Activated CD8-positive, alpha-beta memory T cell treated with anti-CD3 and anti-CD28 coated beads for 24 hours (primary cell): ENCODE data around the gene APOBEC3F.
"Not testable (repeated sequence)": the region's sequence is repeated elsewhere in the genome, so short reads cannot be mapped to it uniquely, and the experiment has no call there.

Experiments
- DNase-seq: peaks from one replicate; pipeline ENCODE4 v3.0.0-alpha.2; 2020

The APOBEC3F gene

DNA sequence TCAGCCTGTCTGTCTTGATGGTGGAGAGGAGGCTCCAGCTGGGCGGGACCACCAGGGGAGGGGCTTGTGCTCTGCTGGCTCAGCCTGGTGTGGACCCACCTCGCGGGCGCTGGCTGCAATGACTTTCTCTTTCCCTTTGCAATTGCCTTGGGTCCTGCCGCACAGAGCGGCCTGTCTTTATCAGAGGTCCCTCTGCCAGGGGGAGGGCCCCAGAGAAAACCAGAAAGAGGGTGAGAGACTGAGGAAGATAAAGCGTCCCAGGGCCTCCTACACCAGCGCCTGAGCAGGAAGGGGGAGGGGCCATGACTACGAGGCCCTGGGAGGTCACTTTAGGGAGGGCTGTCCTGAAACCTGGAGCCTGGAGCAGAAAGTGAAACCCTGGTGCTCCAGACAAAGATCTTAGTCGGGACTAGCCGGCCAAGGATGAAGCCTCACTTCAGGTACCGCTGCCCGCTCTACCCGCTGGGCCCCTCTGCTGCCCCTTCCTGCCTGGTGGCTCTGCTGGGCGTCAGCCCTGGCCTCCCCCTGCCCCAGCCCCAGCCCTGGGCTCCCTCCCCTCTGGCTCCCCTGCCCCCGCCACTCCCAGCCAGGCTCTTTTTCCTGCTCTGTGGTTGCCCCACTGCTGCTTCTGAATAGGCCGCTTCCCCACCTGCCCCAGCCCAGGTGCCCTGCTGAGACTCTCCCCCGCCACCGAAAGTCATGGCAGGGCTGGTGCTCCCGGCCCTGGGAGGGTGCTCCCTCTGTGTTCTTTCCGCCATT, at the start of gene APOBEC3F:
TSS of gene APOBEC3F (plus strand) at position 327 of the 759 bp plus-strand sequence. CDS start at position 424, 97 bp downstream.
- peak; percentile 84 for DNase-seq

DNA sequence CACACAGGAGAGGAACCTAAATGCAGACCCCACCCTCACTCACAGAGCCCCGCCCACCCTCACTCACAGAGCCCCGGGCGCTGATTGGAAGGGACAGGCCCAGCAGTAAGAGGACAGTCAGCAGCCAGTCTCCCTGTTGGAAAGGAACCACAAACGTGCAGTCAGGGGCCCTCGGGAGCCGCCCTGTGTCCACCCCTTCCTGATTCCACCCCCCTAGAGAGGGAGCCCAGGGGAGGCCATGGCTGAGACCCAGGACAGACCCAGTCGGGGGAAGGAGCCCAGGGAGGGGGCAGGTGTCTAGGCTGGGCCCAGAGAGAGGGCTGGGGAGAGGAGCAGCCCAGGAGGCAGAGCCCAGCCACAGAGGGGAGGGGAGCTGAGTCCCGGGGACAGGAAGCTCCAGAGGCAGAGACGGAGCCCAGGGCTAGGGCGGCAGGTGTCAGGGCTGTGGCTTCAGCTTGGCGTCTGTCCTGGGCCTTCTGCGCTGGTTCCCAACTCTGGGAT, 47.7 kb upstream of the APOBEC3F start:
- not testable (repeated sequence) for DNase-seq

DNA sequence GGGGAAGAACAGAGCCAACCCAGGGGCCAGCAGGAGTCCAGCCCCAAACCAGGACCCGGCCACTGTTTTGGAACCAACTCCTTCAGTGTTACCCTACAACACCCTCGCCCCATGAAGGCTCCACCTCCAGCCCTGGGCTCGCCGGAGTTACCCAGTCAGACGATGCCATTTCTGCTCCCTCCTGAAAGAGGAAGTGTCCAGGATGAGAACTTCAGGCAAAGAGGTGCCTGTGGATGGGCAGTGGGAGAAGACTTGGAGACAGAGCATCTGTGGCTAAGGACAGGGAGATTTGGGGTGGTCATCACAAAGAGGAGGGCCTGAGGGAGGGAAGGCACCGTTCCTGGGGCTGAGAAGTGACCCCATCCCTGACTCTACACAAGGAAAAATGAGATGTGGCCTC, 44.6 kb upstream of the APOBEC3F start:
- DNase-seq: no peak

DNA sequence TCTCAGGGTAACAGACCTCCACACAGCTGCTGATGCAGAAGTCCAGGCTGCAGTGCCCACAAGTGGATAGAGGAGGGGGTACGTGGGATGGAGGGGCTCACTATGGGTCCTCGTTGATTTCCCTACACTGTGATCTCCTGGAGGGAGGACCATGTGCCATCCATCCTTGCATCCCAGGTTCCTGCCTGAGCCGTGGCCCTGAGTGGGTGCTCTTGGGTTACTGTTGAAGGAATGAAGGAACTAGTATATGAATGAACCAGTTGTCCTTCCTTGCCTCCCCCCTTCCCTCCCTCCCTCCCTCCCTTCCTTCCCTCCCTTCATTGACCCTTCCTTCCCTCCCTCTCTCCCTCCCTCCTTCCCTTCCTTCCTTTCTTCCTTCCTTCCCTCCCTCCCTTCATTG, 43.1 kb upstream of the APOBEC3F start:
- no peak for DNase-seq

DNA sequence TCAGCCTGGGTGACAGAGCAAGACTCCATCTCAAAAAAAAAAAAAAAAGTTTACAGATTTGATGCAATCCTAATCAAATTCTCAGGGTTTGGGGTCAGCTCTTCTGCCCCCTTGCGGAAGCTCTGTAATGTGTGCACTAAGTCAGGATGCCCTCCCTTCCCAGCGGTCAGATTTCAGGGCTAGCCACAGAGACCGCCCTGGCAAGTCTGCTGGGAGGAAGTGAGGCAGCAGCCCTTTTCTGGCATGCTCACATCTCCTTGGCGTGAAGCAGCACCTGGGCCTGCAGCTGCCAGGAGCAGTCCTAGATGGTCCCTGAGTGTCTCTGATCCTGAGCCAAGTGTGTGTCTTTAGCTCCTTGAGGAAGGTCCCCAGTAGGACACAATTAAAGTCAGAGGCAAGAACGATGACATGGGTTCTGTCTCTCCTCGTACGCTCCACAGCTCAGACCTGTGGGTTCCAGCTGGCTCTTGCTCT, 37.5 kb upstream of the APOBEC3F start:
- peak; percentile 86 for DNase-seq

DNA sequence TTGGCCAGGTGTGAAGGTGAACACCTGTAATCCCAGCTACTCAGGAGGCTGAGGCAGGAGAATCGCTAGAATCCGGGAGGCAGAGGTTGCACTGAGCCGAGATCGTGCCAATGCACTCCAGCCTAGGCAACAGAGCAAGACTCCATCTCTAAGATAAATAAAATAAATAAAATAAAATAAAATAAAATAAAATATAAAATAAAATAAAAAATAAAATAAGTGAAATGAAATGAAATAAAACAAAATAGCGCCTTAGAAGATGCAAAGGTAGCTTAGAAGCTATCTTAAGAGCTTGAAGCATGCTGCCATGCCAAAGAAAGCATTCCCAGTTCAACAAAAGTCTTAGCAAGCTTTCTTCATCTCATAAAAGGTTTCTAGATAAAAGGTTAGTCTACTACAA, 33.5 kb upstream of the APOBEC3F start:
- DNase-seq: no peak

DNA sequence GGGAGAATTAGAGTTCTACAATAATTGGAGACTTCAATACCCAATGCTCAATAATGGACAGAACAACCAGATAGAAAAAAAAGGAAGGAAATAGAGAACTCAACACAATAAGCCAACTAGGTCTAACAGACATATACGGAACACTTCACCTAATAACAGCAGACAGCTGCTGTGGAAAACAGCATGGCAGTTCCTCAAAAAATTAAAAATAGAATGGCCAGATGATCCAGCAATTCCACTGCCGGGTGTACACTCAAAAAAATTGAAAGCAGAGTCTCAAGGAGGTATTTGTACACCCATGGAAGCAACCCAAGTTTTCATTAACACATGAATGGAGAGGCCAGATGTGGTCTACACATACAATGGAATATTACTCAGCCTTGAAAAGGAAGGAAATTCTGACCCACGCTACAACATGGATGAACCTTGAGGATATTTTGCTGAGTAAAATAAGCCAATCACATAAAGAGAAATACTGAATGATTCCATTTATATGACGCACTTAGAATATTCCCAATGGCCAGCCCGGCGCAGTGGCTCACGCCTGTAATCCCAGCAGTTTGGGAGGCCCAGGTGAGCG, 32.3 kb upstream of the APOBEC3F start:
- DNase-seq: not testable (repeated sequence)

DNA sequence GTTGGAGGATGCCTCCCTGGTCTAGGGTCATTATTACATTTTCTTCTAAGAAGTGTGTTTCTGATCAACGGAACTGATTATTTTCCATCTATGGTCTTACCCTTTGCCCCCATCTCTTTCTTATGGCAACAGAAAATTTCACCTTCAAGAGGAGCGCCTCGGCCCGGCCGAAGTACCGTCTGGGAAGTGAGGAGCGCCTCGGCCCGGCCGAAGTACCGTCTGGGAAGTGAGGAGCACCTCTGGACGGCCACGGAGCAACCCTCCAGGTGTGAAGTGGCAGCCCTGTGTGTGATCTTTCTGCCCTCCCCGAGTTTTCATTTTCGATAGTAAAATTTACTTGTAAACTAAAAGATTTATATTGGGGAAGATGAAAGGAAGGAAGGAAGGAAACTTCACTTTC, 29.7 kb upstream of the APOBEC3F start:
- DNase-seq: no peak

DNA sequence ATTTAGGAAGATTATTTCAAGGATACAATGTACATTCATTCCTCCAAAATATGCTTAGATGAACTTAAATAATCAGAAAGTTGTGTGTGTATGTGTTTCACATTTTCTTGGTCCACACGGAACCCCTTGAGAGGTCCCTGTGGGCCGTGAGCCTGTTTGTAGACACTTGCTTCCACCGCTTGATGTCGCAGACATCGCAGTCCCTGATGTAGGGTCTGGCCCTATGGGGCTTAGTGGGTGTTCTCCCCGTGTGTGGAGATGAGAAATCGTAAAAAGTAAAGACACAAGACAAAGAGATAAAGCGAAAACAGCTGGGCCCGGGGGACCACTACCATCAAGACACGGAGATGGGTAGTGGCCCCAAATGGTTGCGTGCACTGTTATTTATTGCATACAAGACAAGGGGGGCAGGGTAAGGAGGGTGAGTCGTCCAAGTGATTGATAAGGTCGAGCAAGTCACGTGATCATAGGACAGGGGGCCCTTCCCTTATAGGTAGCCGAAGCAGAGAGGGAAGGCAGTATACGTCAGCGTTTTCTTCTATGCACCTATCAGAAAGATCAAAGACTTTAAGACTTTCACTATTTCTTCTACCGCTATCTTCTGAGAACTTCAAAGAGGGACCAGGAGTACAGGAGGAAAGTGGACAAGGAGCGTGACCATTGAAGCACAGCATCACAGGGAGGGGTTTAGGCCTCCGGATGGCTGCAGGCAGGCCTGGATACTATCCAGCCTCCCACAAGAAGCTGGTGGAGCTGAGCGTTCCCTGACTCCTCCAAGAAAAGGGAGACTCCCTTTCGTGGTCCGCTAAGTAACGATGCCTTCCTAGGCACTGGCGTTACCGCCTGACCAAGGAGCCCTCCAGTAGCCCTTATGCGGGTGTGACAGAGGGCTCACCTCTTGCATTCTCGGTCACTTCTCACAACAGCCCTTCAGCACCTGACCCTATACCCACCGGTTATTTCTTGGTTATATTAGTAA, 27.8 kb upstream of the APOBEC3F start:
- DNase-seq: no peak

DNA sequence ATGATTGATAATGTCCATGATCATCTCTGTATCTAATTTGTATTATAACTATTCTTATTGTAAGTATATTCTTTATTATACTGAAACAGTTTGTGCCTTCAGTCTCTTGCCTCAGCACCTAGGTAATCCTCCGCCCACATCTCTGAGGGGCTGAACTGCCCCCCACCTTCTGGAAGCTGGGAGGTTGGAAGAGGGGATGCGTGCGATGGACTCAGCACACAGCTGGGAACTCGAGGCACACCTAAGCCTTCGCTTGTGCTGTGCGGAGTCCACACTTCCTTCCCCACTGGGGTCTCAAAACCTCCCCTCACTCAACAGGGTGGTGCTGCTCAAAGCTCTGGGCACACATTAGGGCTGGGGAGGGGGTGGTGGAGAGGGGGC, 27.1 kb upstream of the APOBEC3F start:
- DNase-seq: not testable (repeated sequence)

DNA sequence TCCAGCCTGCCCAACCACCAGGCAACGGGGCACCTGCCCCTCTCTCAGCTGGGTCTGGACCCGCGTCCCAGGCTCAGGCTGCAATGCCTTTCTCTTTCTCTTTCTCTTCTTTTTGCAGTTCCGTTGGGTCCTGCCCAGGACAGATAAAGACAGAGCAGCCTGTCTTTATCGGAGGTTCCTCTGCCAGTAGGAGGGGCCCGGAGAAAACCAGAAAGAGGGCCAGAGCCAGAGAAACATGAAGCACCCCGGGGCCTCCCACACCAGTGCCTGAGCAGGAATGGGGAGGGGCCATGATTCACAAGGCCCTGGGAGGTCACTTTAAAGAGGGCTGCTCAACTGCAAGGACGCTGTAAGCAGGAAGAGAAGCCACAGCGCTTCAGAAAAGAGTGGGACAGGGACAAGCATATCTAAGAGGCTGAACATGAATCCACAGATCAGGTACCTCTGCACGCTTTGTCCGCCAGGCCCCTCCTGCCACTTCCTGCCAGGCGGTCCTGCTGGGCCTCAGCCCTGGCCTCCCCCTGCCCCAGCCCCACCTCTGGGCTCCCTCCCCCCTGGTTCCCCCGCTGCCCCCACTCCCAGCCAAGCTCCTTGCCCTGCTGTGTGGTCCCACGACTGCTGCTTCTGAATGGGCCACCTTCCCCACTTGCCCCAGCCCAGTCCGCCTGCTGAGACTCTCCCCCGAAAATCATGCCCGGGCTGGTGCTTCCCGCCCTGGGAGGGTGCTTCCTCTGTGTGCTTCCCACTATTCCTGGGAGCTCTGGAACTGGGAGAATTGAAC, 26.5 kb upstream of the APOBEC3F start, which contains the start of gene APOBEC3C:
TSS of gene APOBEC3C (plus strand) at position 316 of the 781 bp plus-strand sequence. CDS start at position 422, 106 bp downstream.
- DNase-seq: peak; percentile 90

DNA sequence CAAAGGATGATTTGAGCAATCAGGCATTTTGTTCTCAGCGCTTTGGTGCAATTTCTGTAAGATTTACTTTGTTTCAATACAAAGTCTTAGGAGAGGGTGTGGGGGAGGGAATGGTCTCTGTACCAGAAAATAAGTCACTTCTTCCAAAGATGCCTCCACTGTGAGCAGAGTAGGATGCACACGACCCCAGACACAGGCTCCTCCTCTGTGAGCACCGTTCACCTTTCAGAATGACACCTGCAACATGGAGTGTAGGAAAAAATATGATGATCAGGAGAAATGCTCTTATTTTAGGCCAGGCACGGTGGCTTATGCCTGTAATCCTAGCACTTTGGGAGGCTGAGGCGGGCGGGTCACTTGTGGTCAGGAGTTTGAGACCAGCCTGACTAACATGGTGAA, 25.9 kb upstream of the APOBEC3F start:
- not testable (repeated sequence) for DNase-seq

DNA sequence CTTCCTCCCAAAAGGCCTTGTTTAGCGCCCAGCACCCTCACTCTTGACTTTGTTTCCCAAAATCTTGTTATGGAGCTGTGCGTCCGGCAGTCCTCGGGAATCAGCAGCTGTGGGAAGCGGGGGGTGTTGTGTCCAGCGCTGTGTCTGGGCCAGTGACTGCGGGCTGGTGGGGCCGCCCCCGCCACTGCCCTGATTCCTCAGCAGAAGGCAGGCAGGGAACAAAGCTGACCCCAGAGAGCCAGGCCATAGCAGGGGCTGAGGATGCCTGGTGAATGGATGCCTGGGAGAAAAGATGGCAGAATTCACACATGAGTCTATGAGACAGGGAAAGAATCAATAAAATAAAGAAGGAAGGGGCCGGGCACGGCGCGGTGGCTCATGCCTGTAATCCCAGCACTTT, 24.1 kb upstream of the APOBEC3F start:
- DNase-seq: no peak

DNA sequence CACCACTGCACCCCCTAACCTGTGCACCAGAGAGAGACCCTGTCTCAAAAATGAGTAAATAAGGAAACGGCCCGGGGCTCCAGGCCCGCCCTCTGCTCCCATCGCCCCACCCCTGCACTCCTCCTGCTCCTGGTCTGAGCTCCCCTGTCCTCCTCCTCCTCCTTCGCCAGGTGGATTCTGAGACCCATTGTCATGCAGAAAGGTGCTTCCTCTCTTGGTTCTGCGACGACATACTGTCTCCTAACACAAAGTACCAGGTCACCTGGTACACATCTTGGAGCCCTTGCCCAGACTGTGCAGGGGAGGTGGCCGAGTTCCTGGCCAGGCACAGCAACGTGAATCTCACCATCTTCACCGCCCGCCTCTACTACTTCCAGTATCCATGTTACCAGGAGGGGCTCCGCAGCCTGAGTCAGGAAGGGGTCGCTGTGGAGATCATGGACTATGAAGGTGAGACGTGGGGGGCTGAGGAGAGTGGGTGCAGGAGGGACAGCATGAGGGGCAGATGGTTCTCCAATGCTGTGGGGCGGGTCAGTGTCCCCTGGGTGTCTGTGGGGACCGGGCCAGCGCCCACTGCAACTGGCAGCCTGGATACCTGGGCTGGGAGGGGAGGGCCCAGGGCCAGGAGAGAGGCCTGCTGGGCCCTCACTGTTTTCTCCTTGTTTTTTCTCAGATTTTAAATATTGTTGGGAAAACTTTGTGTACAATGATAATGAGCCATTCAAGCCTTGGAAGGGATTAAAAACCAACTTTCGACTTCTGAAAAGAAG, 22.9 kb upstream of the APOBEC3F start:
- DNase-seq: no peak

DNA sequence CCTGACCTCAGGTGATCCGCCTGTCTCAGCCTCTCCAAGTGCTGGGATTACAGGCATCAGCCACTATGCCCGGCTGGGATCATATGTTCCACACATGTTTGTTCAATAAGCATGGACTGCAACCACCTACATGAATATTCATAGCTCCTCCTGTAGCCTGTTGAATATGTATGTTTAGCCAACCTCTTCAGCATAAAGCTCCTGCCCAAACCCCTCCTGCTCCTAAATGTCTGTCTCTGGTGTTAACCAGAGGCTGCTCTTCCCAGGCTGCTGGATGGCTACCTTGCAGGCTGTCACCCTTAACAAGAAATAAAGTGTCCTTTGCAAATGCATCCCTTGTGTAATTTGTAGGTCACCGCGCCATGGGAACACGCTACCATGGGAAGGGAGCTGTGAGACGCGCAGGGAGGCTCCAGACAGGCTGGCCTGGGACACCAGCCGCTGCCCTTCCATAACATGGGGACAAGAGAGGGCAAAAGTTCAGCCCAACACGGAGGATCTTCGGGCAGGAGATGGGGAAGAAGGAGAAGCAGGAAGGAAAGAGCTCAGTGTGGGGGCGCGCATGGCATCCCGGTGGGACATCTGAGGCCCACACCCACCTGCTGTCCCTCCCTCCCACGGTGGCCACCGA, 20.5 kb upstream of the APOBEC3F start:
- peak; percentile 68 for DNase-seq

DNA sequence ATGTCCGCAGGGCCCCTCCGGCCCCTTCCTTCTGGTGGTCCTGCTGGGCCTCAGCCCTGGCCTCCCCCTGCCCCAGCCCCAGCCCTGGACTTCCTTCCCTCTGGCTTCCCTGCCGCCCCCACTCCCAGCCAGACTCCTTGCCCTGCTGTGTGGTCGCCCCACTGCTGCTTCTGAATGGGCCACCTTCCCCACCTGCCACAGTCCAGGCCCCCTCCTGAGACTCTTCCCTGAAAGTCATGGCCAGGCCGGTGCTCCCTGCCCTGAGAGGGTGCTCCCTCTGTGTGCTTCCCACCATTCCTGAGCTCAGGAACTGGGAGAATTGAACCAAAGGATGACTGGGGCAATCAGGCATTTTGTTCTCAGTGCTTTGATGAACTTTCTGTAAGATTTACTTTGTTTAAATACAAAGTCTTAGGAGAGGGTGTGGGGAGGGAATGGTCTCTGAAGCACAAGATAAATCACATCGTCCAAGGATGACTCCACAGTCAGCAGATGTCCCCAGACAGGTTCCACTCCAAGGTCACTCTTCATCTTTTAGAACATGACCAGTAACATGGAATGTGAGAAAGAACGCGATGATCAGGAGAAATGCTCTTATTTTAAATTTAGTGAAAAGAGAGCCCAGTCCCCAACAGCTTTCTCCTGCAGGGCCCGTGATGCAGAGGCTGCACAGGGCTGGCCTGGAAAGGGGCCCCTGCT, 19.0 kb upstream of the APOBEC3F start:
- no peak for DNase-seq

DNA sequence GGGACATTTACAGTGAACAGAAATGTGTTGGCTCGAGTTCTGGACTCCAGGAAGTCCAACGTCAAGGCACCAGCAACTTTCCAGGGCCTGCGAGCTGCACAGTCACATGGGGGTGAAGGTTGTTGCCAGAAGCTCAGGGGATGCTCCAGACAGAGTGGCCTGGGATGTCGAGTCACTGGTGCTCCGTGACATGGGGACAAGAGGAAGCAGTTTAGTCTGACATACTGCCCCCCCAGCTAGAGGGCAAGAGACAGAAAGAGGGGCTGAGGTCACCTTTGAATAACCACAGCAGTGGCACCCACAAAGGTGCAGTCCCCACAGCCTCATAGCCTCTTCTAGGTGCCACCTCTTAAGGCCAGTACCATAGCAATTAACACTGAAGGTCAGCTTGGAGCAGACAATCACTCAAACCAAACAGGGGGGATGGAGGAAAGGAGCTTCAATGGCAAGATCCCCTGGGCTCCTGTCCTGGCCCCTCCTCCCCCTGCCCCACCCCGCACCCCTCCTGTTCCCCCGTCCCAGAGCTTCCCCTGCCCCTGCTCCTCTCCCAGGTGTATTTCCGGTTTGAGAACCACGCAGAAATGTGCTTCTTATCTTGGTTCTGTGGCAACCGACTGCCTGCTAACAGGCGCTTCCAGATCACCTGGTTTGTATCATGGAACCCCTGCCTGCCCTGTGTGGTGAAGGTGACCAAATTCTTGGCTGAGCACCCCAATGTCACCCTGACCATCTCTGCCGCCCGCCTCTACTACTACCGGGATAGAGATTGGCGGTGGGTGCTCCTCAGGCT, 15.9 kb upstream of the APOBEC3F start:
- no peak for DNase-seq

DNA sequence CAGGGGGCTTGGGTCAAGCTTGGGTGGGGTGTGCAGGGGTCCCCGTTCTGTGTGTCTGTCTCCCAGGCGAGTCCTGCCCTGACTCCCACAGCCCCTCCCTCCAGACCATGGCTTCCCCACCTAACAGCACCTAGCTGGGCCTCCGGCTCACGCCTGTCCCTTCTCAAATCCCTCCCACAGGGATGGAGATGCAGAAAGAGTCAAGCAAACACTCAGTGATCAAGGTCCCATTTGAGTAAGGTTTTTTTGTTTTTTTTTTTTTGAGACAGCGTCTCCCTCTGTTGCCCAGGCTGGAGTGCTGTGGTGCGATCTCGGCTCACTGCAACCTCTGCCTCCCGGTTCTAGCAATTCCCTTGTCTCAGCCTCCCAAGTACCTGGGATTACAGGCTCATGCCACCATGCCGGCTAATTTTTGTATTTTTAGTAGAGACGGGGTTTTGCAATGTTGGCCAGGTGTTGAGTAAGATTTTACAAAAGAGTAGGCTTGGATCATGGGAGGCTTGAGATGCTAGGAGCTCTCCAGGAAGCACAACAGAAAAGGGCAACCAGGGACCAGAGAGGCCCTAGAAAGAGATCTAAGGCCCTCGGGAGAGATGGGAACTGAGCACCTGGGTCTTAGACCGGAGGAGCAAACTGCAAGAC, 14.0 kb upstream of the APOBEC3F start:
- DNase-seq: no peak

DNA sequence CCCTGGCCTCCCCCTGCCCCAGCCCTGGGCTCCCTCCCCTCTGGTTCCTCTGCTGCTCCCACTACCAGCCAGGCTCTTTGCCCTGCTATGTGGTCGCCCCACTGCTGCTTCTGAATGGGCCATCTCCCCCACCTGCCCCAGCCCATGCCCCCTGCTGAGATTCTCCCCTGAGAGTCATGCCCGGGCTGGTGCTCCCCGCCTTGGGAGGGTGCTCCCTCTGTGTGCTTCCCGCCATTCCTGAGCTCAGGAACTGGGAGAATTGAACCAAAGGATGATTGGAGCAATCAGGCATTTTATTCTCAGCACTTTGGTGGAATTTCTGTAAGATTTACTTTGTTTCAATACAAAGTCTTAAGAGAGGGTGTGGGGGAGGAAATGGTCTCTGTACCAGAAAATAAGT, 12.9 kb upstream of the APOBEC3F start:
- DNase-seq: no peak
